GM12872 (cell line): ENCODE measurements around the gene TBXAS1.

Experiments
- CTCF ChIP-seq: IDR thresholded peaks from 3 replicates; pipeline ENCODE4 v1.5.1; 2011; ENCODE audit warnings: low read depth, mild to moderate bottlenecking, low read length, moderate library complexity; ENCODE audit not compliant: insufficient read depth

TBXAS1 gene

GRCh38 chr7:139901056-139901795 is 72.2 kb downstream of the TBXAS1 start:
- no peak for TF ChIP-seq CTCF

- TF ChIP-seq CTCF, result no peak
These were observed 72.8 kb downstream of the TBXAS1 start for GRCh38 chr7:139901901-139902300.

GRCh38 chr7:139902436-139903102 is 73.5 kb downstream of the TBXAS1 start:
- TF ChIP-seq CTCF, result no peak

- no peak for TF ChIP-seq CTCF
These were observed 77.8 kb downstream of the TBXAS1 start for GRCh38 chr7:139906879-139907278.

- TF ChIP-seq CTCF, result no peak
These were observed 79.7 kb downstream of the TBXAS1 start for GRCh38 chr7:139908792-139909191.

GRCh38 chr7:139909379-139910050 is 80.5 kb downstream of the TBXAS1 start:
- no peak for TF ChIP-seq CTCF

- no peak for TF ChIP-seq CTCF
These were observed 84.2 kb downstream of the TBXAS1 start for GRCh38 chr7:139913021-139913844.
